ENCODE data around the gene OR1E2.

- TF ChIP-seq PATZ1 (CRISPR knock-in tag; IDR thresholded peaks at IDR 0.05; ENCODE audit: borderline replicate concordance) (no peak), ESRRG (CRISPR knock-in tag; IDR thresholded peaks at IDR 0.05) (no peak), PPARA (CRISPR knock-in tag; IDR thresholded peaks at IDR 0.05; ENCODE audit: borderline replicate concordance) (no peak), CREB5 (CRISPR knock-in tag; IDR thresholded peaks at IDR 0.05; ENCODE audit: low read depth) (no peak), ZFP3 (CRISPR knock-in tag; IDR thresholded peaks at IDR 0.05) (no peak), ZNF70 (CRISPR knock-in tag; IDR thresholded peaks at IDR 0.05) (no peak), TSHZ2 (CRISPR knock-in tag; IDR thresholded peaks at IDR 0.05) (no peak), ZNF565 (CRISPR knock-in tag; conservative IDR thresholded peaks at IDR 0.05; ENCODE audit: low read depth) (no peak), ZFP30 (CRISPR knock-in tag; IDR thresholded peaks at IDR 0.05) (no peak), CSRNP3 (CRISPR knock-in tag; IDR thresholded peaks at IDR 0.05) (no peak), TOX (CRISPR knock-in tag; IDR thresholded peaks at IDR 0.05; ENCODE audit: borderline replicate concordance) (no peak), ARNTL (CRISPR knock-in tag; IDR thresholded peaks at IDR 0.05; ENCODE audit: borderline replicate concordance, low read depth) (no peak), OSR1 (CRISPR knock-in tag; IDR thresholded peaks at IDR 0.05) (no peak), ISL1 (CRISPR knock-in tag; IDR thresholded peaks at IDR 0.05) (no peak)
Observed at GRCh38 chr17:3447625-3448024, 14.0 kb upstream of the OR1E2 start.

Data from SK-N-SH treated with all-trans-retinoic acid at 6 μM for 48 hours (cell line).